ENCODE results near the gene RFX1.

DNA sequence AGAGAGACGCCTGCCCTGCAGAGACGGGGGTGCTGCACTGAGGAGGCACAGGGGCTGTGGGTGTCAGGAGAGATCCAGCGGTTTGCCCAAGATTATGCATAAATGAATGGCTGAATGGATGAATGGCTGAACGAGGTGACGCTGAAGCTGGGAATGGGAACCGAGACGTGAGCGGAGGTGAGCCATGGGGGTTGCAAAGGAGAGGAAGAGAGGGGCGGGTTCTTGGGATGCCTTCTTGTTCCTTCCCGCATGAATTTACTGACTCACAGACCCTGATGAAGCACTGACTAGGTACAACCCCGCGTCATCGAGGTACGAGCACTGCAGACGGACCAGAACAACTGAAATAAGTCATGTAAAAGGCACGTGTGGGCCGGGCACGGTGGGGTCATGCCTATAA lies 37.1 kb downstream of the RFX1 start:
- TF ChIP-seq, protein P1, sequence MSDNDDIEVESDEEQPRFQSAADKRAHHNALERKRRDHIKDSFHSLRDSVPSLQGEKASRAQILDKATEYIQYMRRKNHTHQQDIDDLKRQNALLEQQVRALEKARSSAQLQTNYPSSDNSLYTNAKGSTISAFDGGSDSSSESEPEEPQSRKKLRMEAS (IDR thresholded peaks at IDR 0.05), result no peak
- TF ChIP-seq TEAD4 (IDR thresholded peaks at IDR 0.05), result no peak
- no peak for TF ChIP-seq EP300 (IDR thresholded peaks at IDR 0.05; ENCODE audit: borderline replicate concordance)
- no peak for TF ChIP-seq YY1 (IDR thresholded peaks at IDR 0.05; ENCODE audit: low read depth)

Measured in Ishikawa (cell line).